Stimulated activated CD4-positive, alpha-beta T cell treated with anti-CD3 and anti-CD28 coated beads, Interleukin-12 subunit alpha, Interleukin-12 subunit beta, amount 100 ng/mL, for 48 hours (primary cell): ENCODE data around the gene F2.
"Not testable (repeated sequence)": the region's sequence is repeated elsewhere in the genome, so short reads cannot be mapped to it uniquely, and the experiment has no call there.

Experiments used
- DNase-seq, 3 donors: peaks; one replicate each; pipeline ENCODE4 v3.0.0-alpha.2; 2020; ENCODE audit warnings: low read depth in 2 of 3, low spot score in 1 of 3

Gene F2

GRCh38 chr11:46719048-46719542, at the start of gene F2:
TSS of gene F2 (plus strand) at chr11:46719213. CDS start at chr11:46719236, 23 bp downstream.
- no peak for DNase-seq

GRCh38 chr11:46669711-46670139, 49.3 kb upstream of the F2 start:
- DNase-seq, result no peak

GRCh38 chr11:46670521-46670920, 48.5 kb upstream of the F2 start:
- DNase-seq, result not testable (repeated sequence)

GRCh38 chr11:46671958-46672315, 47.1 kb upstream of the F2 start:
- no peak for DNase-seq

- DNase-seq, result no peak
These were observed 46.6 kb upstream of the F2 start for GRCh38 chr11:46672381-46672839.

- DNase-seq, result no peak
These were observed 45.1 kb upstream of the F2 start for GRCh38 chr11:46673713-46674462.

GRCh38 chr11:46674463-46675287, 44.3 kb upstream of the F2 start:
- no peak for DNase-seq

- no peak for DNase-seq
These were observed 43.6 kb upstream of the F2 start for GRCh38 chr11:46675288-46675851.

- DNase-seq, result no peak
These were observed 43.1 kb upstream of the F2 start for GRCh38 chr11:46675949-46676348.

- no peak for DNase-seq
These were observed 42.4 kb upstream of the F2 start for GRCh38 chr11:46676436-46677158.

GRCh38 chr11:46677169-46677568, 41.8 kb upstream of the F2 start:
- no peak for DNase-seq

- no peak for DNase-seq
These were observed 40.8 kb upstream of the F2 start for GRCh38 chr11:46677991-46678740.

GRCh38 chr11:46678741-46679130, 40.3 kb upstream of the F2 start:
- no peak for DNase-seq

GRCh38 chr11:46679241-46680163, 39.5 kb upstream of the F2 start:
- no peak for DNase-seq

GRCh38 chr11:46680164-46680760, 38.8 kb upstream of the F2 start:
- no peak for DNase-seq

- no peak for DNase-seq
These were observed 38.2 kb upstream of the F2 start for GRCh38 chr11:46680815-46681214.

- DNase-seq, result no peak
These were observed 37.2 kb upstream of the F2 start for GRCh38 chr11:46681814-46682213.

GRCh38 chr11:46682773-46683752, 36.0 kb upstream of the F2 start:
- DNase-seq, result no peak
